OCI-LY1 (cell line): ENCODE data around the gene METTL1.

Source experiments
- EZH2 ChIP-seq: fragments of 200-600 bp; sonication (generic), shearing (Covaris generic); IDR thresholded peaks from 2 replicates; pipeline ENCODE4 v1.8.0; 2017; ENCODE audit warnings: borderline replicate concordance, mixed run types, mild to moderate bottlenecking, antibody characterized with exemption, low read length, moderate library complexity, mixed read lengths
- TF ChIP-seq, protein P1 (sequence below): fragments of 200-600 bp; sonication (generic), shearing (Covaris generic); IDR thresholded peaks from 2 replicates; pipeline ENCODE4 v1.5.1; 2017; ENCODE audit warnings: mild to moderate bottlenecking, antibody characterized with exemption, low read length, moderate library complexity, mixed read lengths

GRCh38 chr12:57793920-57794319 is 22.0 kb upstream of the METTL1 start:
- TF ChIP-seq, protein P1, sequence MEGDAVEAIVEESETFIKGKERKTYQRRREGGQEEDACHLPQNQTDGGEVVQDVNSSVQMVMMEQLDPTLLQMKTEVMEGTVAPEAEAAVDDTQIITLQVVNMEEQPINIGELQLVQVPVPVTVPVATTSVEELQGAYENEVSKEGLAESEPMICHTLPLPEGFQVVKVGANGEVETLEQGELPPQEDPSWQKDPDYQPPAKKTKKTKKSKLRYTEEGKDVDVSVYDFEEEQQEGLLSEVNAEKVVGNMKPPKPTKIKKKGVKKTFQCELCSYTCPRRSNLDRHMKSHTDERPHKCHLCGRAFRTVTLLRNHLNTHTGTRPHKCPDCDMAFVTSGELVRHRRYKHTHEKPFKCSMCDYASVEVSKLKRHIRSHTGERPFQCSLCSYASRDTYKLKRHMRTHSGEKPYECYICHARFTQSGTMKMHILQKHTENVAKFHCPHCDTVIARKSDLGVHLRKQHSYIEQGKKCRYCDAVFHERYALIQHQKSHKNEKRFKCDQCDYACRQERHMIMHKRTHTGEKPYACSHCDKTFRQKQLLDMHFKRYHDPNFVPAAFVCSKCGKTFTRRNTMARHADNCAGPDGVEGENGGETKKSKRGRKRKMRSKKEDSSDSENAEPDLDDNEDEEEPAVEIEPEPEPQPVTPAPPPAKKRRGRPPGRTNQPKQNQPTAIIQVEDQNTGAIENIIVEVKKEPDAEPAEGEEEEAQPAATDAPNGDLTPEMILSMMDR = no peak
- TF ChIP-seq EZH2 = no peak
